HG02678 (cell line): Measurements from ENCODE around the gene DSCAM.
"Not testable (repeated sequence)": the region's sequence is repeated elsewhere in the genome, so short reads cannot be mapped to it uniquely, and the experiment has no call there.

Source experiments
- ATAC-seq: cut with Tn5 transposase; IDR thresholded peaks from one replicate; pipeline ENCODE4 v1.9.1; 2021; ENCODE audit warnings: mild to moderate bottlenecking, moderate library complexity; ENCODE audit not compliant: unreplicated experiment

DSCAM gene

DNA sequence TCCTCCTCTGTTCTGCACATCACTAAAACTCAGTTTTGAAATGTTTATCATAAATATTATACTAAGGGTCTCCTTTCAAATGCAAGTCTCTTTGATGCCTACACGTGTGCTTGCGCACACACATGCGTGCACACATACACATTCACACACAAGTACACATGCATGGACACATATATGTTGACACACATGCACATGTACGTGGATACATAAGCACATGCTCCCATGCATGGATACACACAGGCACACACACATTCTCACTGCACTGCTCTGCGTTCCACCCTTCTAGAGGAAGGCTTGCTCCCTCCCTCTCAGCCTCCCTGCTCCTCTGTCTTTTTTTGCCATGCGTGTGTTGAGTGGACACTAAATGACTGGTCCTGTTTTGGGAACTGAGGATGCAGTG is 817.1 kb downstream of the DSCAM start:
- ATAC-seq, result no peak

DNA sequence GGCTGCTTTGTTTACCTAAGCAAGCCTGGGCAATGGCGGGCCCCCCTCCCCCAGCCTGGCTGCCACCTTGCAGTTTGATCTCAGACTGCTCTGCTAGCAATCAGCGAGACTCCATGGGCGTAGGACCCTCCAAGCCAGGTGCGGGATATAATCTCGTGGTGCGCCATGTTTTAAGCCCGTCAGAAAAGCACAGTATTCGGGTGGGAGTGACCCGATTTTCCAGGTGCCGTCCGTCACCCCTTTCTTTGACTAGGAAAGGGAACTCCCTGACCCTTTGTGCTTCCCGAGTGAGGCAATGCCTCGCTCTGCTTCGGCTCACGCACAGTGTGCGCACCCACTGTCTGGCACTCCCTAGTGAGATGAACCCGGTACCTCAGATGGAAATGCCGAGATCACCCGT is 818.6 kb downstream of the DSCAM start:
- ATAC-seq, result not testable (repeated sequence)

DNA sequence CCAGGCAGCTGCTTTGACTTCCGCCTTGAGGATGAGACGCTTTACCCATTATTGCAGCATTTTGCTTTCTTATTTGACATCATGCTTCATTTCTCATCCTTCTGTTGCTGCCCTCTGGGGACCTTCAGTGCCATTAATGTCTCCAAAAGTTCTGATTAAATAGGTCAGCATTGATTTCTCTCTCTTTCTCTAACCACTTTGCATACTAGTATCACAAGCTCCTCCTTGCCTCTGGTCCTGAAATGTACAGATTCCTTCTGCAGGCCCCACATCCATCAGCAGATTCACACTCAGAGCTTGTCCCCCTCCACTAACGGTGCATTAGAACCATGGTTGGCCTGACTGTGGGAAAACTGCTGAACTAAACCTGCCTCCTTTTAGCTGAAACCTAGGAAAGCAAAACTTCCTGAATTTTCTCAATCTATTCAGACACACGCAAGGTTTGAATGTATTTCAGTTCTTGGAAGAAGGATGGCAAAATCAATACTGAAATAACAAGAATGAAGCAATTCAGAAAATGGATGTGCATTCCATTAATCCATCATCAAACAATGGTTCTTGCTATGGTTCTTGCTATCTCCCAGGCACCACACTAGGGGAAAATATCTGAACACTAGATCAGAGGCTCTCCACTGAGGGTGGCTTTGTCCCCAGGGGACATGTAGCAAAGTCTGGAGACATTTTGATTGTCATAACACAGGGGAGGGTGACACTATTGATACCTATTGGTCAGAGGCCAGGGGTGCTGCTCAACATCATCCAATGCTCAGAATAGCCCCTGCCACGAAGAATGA is 825.2 kb downstream of the DSCAM start:
- no peak for ATAC-seq

DNA sequence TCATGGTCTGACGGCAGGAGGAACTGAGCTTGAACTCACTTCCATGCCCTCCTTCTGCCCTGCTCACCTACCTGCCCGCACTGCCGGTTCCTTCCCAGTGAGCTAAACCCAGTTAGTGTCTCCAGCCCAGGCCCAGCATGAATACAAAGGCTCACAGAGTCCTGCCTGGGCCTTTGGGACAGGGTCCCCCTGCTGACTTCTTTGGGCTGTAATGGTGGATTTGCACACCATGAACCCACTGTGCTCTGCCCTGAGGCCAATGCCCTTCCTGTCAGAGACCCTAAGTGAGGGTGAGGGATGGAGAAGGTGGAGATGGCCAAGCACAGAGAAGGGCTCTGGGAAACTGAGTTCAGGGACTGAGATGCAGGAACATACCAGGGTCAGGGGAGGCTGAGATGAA is 826.3 kb downstream of the DSCAM start:
- no peak for ATAC-seq

DNA sequence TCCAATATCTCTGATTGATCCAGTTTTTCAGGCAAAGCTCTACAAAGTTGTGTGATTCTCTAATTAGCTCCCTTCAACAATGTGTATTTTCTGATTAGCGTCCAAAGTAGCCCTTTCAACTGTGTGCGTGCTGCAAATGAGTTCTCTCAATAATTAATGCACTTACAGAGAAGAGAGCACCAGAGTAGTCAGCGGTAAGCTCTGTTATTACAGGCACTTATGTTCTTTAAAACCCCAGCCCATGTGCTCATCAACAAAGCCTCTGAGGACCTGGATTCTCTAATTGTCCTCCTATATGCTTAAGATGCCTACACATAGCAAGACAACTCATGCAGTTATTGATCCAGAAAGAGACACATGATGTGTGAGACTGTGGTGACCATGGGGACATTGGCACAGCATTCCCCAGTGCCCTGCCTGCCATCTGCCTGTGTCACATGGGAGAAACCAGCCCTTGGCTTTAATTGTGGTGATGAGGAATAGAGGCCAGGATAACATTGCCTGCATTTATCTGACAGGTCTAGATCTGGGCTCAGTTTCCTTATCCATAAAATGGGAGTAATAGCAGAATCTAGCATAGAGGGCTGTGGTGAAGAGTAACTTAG is 828.0 kb downstream of the DSCAM start:
- no peak for ATAC-seq

DNA sequence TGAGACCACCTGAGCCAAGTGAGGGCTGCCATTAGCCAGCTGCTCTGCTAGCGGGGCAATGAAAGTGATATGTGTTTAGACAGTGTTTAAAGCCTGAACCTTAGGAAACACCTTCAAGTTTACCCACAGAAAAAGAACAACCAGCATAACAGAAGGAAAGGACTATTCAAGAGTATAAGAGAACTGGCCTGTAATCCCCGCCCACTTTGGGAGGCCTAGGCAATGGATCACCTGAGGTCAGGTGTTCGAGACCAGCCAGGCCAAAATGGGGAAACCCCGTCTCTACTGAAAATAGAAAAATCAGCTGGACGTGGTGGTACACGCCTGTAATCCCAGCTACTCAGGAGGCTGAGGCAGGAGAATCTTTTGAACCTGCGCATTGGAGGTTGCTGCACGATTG is 830.3 kb downstream of the DSCAM start:
- no peak for ATAC-seq

DNA sequence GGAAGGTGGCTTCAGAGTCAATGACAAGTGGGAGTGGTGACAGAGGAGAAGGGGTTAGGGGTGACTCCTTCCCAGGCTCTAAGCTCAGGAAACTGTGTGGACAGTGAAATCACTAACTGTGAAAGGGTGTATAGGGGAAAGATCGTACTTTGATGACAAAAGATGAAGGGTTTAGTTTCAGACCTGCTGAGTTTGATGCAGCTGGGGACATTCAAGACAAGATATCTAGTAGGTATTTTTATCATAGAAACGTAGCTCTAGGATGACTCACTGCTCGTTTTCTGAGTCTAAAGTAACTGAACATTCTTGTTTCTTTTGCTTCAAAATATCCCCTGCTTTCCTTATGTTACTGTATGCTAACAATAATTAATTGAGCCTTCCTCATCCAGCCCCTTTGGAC is 830.7 kb downstream of the DSCAM start:
- no peak for ATAC-seq

DNA sequence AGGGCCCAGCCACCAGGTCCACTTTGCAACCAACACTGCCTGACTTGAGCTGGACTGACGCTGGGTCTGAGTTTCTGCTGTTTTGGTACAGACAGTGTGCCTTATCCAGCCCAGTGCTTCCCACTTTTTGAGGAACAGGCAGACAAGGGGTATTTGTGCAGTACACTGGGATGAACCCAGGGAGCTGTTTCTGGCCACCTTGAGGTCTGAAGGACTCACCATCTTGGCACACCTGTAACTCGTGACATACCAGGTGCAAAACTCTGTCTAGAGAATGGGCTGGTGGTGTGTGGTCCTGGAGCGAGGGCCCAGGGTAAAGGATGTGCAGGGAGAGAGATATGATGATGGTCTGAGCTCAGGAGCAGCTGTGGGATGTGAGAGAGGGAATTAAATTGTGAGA is 831.1 kb downstream of the DSCAM start:
- no peak for ATAC-seq

DNA sequence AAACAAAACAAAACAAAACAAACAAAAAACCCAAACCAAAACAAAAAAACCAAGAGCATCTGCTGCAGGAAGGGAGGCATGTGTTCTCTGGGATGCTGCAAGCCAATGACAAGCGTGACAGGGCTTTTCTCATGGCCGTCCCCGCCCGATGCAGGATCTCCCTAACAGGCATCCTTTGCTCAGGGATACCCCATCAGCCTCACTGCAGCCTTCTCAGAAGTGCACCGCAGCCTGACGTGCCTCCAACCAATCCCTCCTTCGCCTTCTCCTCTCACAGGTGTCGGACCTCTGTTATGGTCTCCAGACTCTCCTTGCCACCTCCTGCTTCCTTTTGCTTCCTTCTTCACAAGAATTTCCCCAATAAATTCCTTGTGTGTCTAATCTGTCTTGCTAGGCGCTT is 832.6 kb downstream of the DSCAM start:
- no peak for ATAC-seq

DNA sequence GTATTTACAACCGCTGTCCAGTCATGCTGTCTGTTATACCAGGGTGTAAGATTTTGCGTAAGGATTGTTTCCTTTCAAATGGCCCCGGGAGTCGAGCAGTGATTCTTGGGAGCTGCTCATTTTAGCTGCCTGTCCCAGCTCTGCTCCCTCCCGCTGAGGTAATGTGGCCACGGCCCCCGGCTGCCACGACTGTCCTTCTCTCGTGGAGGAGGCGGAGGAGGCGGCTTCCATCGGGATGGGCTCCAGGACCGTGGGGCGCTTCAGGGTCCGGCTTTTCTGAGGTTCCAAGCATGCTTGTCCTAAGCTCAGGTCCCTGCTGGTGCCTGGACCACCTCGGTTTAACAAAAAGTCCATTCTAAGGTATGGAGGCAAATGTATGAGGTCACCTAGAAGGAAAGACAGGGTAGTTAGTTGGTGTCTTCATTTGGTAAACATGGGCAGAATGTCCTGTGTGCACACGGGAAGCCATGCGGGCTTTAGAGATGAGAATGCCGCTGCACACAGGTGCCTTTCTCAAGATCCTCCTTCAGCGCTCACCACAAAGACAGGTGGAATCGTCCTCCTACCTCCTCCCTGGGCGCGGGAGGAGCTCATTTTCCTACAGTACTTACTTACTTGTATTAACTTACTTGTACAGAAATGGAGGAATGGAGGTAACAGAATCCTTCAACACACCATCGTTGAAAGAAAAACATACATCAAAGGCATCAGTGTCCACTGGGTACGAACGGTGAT is 833.8 kb downstream of the DSCAM start:
- no peak for ATAC-seq

DNA sequence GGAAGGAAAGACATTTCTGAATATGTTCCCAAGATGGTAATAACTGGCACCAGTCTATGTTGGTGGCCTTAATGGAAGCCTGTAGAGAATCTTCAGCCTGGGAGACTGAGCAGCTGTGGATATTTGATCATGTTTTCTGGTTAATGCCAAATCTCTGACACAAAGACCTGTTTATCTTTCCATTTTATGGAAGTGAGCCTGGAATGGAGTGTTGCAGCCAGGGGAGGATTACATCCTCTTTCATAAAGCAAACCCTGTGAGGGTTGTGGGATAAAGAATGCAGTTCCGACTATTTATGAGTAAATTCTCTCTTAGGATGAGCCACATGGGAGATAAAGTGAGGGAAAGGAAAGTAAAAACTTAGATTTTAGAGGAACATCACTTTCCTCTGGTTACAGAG is 835.6 kb downstream of the DSCAM start:
- ATAC-seq, result no peak

DNA sequence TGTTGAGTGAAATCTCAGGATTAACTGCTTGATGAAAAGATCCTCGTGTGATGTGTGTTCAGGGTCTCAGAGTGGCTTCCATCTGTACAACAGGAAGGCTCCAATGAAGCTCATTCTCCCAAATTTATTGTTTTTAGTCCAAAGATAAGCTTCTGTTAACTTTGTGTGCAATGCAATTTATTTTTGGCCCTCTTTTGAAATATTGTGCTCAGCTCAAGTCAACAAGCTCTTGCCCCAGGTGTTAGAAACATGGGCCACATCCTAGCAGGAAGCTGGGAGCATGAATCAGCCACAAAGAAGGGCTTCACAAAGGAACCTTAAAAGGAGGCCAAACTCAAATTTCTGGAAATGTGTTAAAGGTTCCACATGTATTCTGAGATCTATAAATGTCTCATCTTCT is 844.0 kb downstream of the DSCAM start:
- no peak for ATAC-seq

DNA sequence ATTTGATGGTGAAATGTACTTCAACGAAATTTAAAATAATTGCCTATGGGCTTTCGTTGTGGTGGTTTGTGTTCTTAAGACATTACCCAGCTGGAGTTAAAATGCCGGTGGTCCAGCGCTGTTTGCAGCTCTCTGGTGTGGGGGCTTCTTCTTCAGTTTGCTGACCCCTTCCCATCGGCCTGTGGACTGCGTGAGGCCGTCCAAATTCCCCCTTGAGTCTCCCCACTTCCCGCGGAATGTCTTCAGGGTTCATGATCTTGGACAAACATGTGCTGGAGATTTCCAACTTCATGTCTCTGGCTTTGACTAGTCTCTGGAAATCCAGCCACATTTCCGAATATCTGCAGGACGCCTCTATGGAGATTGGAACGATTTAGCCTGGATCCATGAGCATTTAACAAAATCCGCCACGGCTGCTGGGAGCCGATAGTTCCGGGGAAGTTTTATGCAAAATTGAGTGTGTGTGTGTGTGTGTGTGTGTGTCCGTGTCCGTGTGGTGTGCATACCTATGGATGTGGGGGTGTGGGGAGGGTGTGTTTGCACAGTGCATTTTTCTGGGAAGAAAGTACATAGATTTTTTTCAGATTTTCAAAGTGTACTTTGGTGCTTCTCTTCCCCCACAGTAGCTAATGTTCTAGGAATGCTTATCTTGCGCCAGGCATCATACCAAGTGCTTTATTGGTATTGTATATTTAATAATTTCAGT is 862.5 kb downstream of the DSCAM start:
- no peak for ATAC-seq

DNA sequence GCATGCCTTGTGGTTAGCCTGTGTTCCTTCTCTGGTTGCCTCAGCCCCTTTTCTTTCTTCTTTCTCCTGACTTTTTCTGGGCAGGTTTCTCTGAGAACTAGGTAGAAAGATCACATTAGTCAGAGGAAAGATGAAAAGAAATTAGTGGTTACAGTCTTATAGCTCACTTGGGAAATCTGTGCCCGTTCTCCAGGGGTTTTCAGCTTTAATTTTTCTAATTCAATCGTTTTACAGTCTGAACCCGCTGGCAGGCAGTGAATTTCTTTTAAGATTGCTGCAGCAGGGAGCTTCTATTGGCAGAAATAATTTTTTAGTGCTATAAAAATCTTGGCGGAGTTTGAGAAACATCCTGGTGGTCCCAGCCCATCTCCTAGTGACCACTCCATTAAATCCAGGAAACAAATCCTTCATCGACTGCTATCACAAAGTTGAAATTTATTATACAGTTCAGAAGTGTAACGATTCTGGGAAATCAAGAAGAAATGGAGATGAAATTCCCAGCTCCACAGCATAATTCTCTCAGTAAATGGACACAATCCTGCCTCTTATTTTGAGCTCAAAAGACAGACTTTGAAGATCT is 866.6 kb downstream of the DSCAM start:
- ATAC-seq, result no peak

DNA sequence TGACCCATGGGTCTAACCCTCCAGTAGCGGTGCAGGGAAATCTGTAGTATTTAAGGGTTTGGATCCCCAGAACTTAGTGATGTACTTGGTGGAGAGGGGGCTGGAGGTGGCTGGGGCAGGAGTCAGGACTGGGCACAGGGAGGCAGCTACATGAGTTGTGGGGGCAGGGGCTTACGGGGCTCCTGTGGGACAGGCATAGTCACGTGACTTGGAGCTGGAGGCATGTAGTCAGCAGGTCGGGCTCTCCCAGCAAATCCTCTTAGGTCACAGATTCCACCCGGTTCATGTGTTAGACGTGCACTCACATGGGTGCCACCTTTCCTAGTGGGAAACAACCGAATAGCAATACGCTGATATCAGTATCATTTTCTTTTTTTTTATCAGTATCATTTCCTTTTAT is 867.6 kb downstream of the DSCAM start:
- no peak for ATAC-seq

DNA sequence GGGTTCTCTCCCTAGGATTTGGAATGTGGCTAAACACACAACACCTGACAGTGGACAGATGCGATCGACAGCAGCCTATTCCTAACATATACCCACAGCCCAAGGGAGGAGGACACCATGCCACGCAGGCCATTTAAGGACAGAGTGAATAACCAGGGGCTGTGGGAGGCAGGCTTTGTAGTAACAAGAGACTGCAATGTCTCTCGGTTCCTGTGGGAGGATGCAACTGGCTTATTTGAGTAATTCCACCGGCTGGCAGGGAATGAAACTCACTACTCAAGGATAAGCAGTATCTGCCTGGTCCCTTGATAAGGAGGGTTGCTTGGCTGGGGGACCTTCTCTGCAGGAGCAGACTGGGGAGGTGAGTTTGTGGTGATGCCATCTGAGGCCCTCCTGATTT is 870.2 kb downstream of the DSCAM start:
- ATAC-seq, result no peak

DNA sequence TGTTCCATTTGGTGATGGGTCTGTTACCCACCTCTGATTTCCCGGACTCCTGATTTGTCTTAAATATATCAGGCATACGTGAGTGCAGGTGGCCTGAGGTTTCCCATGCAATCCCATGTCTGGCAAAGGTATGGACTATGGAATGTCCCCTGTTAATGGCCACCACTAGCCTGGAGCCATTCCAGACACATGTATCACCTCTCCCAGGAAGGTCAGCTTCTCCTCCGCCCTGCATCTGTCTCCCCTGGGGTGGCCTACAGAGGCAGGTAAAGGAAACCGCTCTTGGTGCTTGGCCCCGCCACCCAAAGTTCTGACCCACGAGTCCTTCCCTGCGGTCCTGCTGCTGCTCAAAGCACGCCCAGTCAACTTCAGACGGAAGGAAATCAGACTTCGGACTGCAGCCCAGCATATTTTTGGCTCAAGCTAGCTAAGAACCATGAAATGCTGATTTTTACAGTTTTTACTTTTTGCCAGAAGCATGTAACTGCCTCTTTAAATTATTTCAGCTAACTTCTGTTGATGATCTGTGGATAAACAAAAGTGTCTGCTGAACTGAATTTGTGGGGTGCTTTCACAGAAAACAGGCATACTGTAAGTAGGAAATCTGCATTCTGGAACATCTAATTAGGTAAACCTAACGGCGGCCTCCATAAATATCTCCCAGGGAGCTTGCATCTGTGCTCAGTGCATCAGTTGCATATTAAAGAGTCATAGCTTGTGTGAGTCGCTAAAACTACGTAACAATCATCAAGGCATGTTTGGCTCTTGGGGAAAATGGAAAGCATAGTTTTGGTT is 873.8 kb downstream of the DSCAM start:
- ATAC-seq, result no peak

DNA sequence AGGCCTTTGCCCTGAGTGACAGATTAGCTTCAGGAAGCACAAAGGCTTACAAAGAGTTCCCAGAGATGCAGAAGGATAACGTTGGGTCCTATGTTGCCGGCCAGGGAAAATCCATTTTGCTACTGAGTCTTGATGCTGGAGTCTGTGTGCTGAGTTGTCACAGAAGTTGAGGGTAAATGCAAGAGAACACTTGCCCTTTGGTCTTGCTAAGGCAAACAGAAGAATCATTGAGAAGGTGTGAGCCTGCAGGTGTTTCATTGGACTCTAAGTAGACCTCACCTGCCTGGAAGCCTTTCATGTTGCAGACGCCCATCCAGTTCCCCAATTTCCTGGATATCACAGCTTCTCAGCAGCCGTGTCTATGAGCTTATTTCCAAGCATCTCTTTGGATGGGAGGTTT is 874.5 kb downstream of the DSCAM start:
- ATAC-seq, result no peak

DNA sequence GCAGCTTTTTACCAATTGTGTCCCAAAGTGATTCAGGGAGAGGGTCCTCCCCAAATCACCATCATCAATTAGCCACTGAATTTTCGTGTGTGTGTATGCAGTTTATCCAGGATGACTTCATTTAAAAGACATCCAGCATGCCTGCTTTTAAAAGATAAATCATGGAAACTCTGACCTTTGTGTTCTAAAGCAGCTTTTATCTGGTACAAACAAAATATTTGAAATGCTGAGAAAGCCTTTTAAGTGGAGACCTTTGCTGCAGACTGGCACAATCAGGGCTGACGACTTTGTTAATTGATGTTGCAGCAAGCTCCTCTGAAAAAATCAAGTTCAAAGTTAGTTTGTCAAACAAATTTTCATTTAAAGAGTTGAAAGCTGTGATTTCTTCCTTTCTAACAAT is 875.0 kb downstream of the DSCAM start:
- no peak for ATAC-seq

DNA sequence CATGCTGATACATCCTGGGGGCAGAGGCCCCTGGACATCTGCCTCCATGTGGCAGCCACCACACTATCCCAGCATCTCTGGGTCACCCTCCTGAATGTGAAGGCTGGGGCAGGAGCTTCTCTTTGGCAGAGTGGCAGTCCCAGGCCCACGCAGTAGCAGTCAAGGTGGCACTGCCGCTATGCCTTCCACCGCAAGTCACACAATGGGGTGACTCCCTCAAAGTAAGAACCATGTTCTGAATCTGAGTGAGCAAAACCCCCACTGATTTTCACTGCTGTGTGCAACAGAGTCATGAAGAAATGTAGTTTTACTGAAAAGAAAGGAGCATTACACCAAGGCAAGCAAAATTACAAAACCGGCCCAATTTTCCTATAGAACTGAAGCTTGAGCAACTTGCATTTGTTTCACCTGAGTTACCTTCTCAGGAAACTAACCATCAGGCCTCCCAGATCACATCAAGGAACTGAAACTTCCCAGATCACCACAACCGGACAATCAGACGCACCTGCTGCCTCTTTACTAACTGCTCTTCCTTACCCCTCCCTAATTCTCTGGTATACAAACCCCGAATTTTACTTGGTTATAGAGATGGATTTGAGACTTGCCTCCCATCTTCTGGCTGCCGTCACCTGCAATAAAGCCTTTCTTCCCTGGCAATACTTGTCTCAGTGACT is 877.1 kb downstream of the DSCAM start:
- no peak for ATAC-seq
